GM19023 (cell line): ENCODE results near the gene POLR2J.
A peak's percentile ranks its signal among the peaks of the same experiment; 100 is the strongest.
"Not testable (repeated sequence)": the region's sequence is repeated elsewhere in the genome, so short reads cannot be mapped to it uniquely, and the experiment has no call there.

Experiments
- ATAC-seq: cut with Tn5 transposase; IDR thresholded peaks from one replicate; pipeline ENCODE4 v1.9.1; 2021; ENCODE audit warnings: mild to moderate bottlenecking, moderate library complexity; ENCODE audit not compliant: unreplicated experiment

Gene POLR2J

GRCh38 chr7:102478314-102479208, at the start of gene POLR2J:
Gene POLR2J, minus strand, starts transcription at chr7:102478922. Its CDS starts 62 bp downstream, at chr7:102478860.
- peak; percentile 81 for ATAC-seq

- not testable (repeated sequence) for ATAC-seq
These were observed 49.4 kb upstream of the POLR2J start for GRCh38 chr7:102527822-102528793.

GRCh38 chr7:102527182-102527581, 48.5 kb upstream of the POLR2J start:
- ATAC-seq: not testable (repeated sequence)

GRCh38 chr7:102524803-102525202, 46.1 kb upstream of the POLR2J start:
- not testable (repeated sequence) for ATAC-seq

GRCh38 chr7:102520797-102521196, 42.1 kb upstream of the POLR2J start:
- ATAC-seq: not testable (repeated sequence)

GRCh38 chr7:102517550-102518147, 38.9 kb upstream of the POLR2J start, which contains the start of gene RASA4B:
Gene RASA4B, minus strand, starts transcription at chr7:102517777. Its CDS starts 67 bp downstream, at chr7:102517710.
- ATAC-seq: peak; percentile 60

GRCh38 chr7:102516951-102517350, 38.2 kb upstream of the POLR2J start:
- not testable (repeated sequence) for ATAC-seq

GRCh38 chr7:102515889-102516288, 37.2 kb upstream of the POLR2J start:
- ATAC-seq: not testable (repeated sequence)

- peak; percentile 66 for ATAC-seq
These were observed 36.4 kb upstream of the POLR2J start for GRCh38 chr7:102514881-102515721.

GRCh38 chr7:102512642-102513221, 34.0 kb upstream of the POLR2J start:
- ATAC-seq: not testable (repeated sequence)

- peak; percentile 31 for ATAC-seq
These were observed 33.3 kb upstream of the POLR2J start for GRCh38 chr7:102511860-102512522.

- not testable (repeated sequence) for ATAC-seq
These were observed 31.9 kb upstream of the POLR2J start for GRCh38 chr7:102510575-102510974.

GRCh38 chr7:102507410-102508088, 28.8 kb upstream of the POLR2J start:
- ATAC-seq: not testable (repeated sequence)

GRCh38 chr7:102505298-102506185, 26.8 kb upstream of the POLR2J start:
- not testable (repeated sequence) for ATAC-seq

- ATAC-seq: not testable (repeated sequence)
These were observed 24.4 kb upstream of the POLR2J start for GRCh38 chr7:102503141-102503540.

- ATAC-seq: not testable (repeated sequence)
These were observed 19.6 kb upstream of the POLR2J start for GRCh38 chr7:102498321-102498720.

GRCh38 chr7:102497308-102497707, 18.6 kb upstream of the POLR2J start:
- not testable (repeated sequence) for ATAC-seq
